GM21737 (cell line): ENCODE measurements around the gene PAIP2.
A peak's percentile ranks its signal among the peaks of the same experiment; 100 is the strongest.
"Not testable (repeated sequence)": the region's sequence is repeated elsewhere in the genome, so short reads cannot be mapped to it uniquely, and the experiment has no call there.

Experiments
- ATAC-seq: cut with Tn5 transposase; IDR thresholded peaks from one replicate; pipeline ENCODE4 v1.9.1; 2021; ENCODE audit warnings: mild to moderate bottlenecking, moderate library complexity; ENCODE audit not compliant: unreplicated experiment

PAIP2 gene

GRCh38 chr5:139341689-139342422 lies at the start of gene PAIP2:
Gene PAIP2, plus strand, starts transcription at chr5:139341854. Its CDS starts 21,931 bp downstream, at chr5:139363785.
- peak; percentile 94 for ATAC-seq

GRCh38 chr5:139293202-139293506 lies 48.5 kb upstream of the PAIP2 start:
- no peak for ATAC-seq

- ATAC-seq: peak; percentile 78
Observed at GRCh38 chr5:139293507-139294373, 47.9 kb upstream of the PAIP2 start, which contains the start of gene MATR3. Gene MATR3, plus strand, starts transcription at chr5:139293740. Its CDS starts 13,676 bp downstream, at chr5:139307416.

- ATAC-seq: peak; percentile 24
Observed at GRCh38 chr5:139294374-139295165, 47.1 kb upstream of the PAIP2 start.

GRCh38 chr5:139295346-139296057 lies 46.2 kb upstream of the PAIP2 start:
- ATAC-seq: no peak

- ATAC-seq: no peak
Observed at GRCh38 chr5:139296198-139296597, 45.5 kb upstream of the PAIP2 start.

- no peak for ATAC-seq
Observed at GRCh38 chr5:139296862-139297326, 44.8 kb upstream of the PAIP2 start.

GRCh38 chr5:139297439-139298133 lies 44.1 kb upstream of the PAIP2 start:
- no peak for ATAC-seq

GRCh38 chr5:139298242-139298641 lies 43.4 kb upstream of the PAIP2 start:
- no peak for ATAC-seq

GRCh38 chr5:139299486-139299885 lies 42.2 kb upstream of the PAIP2 start:
- no peak for ATAC-seq

GRCh38 chr5:139301808-139302499 lies 39.7 kb upstream of the PAIP2 start:
- no peak for ATAC-seq

- ATAC-seq: no peak
Observed at GRCh38 chr5:139304391-139305324, 37.0 kb upstream of the PAIP2 start.

GRCh38 chr5:139306197-139306596 lies 35.5 kb upstream of the PAIP2 start:
- ATAC-seq: no peak

GRCh38 chr5:139306628-139307379 lies 34.9 kb upstream of the PAIP2 start:
- ATAC-seq: no peak

- ATAC-seq: no peak
Observed at GRCh38 chr5:139308797-139309196, 32.9 kb upstream of the PAIP2 start.

GRCh38 chr5:139310715-139311186 lies 30.9 kb upstream of the PAIP2 start:
- ATAC-seq: not testable (repeated sequence)

- no peak for ATAC-seq
Observed at GRCh38 chr5:139312075-139312474, 29.6 kb upstream of the PAIP2 start.
